ENCODE measurements around the gene TBC1D8.

TBC1D8 gene

GRCh38 chr2:100986157-100986556 is 165.0 kb downstream of the TBC1D8 start:
- Histone ChIP-seq H3K4me2 (ENCODE audit: insufficient read depth, low read length, poor library complexity, severe bottlenecking) (no peak overlapping the region), H4K91ac (ENCODE audit: low read depth, low read length, poor library complexity) (no peak overlapping the region), H3K18ac (ENCODE audit: low read length) (peak overlapping the region; percentile 44), H2BK5ac (ENCODE audit: low read length) (no peak overlapping the region), H4K8ac (ENCODE audit: low read depth, low read length) (no peak overlapping the region), H3K4ac (ENCODE audit: low read length) (no peak overlapping the region), H3K14ac (ENCODE audit: low read length) (no peak overlapping the region), H3K9ac (ENCODE audit: low read depth, low read length, poor library complexity) (no peak overlapping the region), H3K4me3 (ENCODE audit: low read length in 2 of 2) (no peak overlapping the region), H3K9me3 (replicated peaks in 1 of 2; ENCODE audit: control insufficient read depth in 2 of 2, insufficient read depth in 1 of 2, low read depth in 1 of 2, low read length in 2 of 2) (no peaks in the 10 kb centered on the region), H3K79me1 (ENCODE audit: low read depth, low read length) (no peaks in the 10 kb centered on the region), H2BK12ac (ENCODE audit: low read length) (no peak overlapping the region), H2AK5ac (ENCODE audit: low read depth, low read length) (no peak overlapping the region), H3K23ac (ENCODE audit: low read depth, low read length, poor library complexity) (peak overlapping the region; percentile 31), H2BK120ac (ENCODE audit: low read depth, low read length) (no peak overlapping the region), H3K4me1 (ENCODE audit: control insufficient read depth in 2 of 2, insufficient read depth in 1 of 2, low read depth in 1 of 2, low read length in 2 of 2) (peaks cover 9 to 14% of the 10 kb centered on the region in 2 donors), H3K36me3 (replicated peaks in 1 of 2; ENCODE audit: control insufficient read depth in 2 of 2, insufficient read depth in 2 of 2, low read length in 2 of 2) (no peaks in the 10 kb centered on the region), H2AFZ (ENCODE audit: low read length) (no peak overlapping the region), H3K27me3 (ENCODE audit: control insufficient read depth in 3 of 3, insufficient read depth in 3 of 3, low read depth in 1 of 3, low read length in 3 of 3) (peaks cover 0 to 19% (median 0%) of the 10 kb centered on the region in 3 experiments), H3K27ac (replicated peaks; ENCODE audit: low read length) (no peak overlapping the region), H2BK15ac (ENCODE audit: low read length) (no peak overlapping the region)
- no CpG with 5 or more reads among the region's 11 CpGs for WGBS, 2 donors (ENCODE audit: extremely low coverage in 2 of 2, insufficient read length in 2 of 2, insufficient replicate concordance in 1 of 2)
- DNase-seq (ENCODE audit: low spot score), result no peak

GRCh38 chr2:100984892-100985307 is 166.3 kb downstream of the TBC1D8 start:
- Histone ChIP-seq H2BK15ac (ENCODE audit: low read length) (no peak overlapping the region), H3K27ac (replicated peaks; ENCODE audit: low read length) (no peak overlapping the region), H2AK5ac (ENCODE audit: low read depth, low read length) (no peak overlapping the region), H2BK12ac (ENCODE audit: low read length) (no peak overlapping the region), H4K91ac (ENCODE audit: low read depth, low read length, poor library complexity) (no peak overlapping the region), H3K23ac (ENCODE audit: low read depth, low read length, poor library complexity) (no peak overlapping the region), H4K8ac (ENCODE audit: low read depth, low read length) (no peak overlapping the region), H3K4me3 (ENCODE audit: low read length in 2 of 2) (no peak overlapping the region), H3K36me3 (replicated peaks in 1 of 2; ENCODE audit: control insufficient read depth in 2 of 2, insufficient read depth in 2 of 2, low read length in 2 of 2) (no peaks in the 10 kb centered on the region), H3K4me1 (ENCODE audit: control insufficient read depth in 2 of 2, insufficient read depth in 1 of 2, low read depth in 1 of 2, low read length in 2 of 2) (peaks cover 12 to 18% of the 10 kb centered on the region in 2 donors), H2AFZ (ENCODE audit: low read length) (no peak overlapping the region), H3K4ac (ENCODE audit: low read length) (no peak overlapping the region), H3K14ac (ENCODE audit: low read length) (no peak overlapping the region), H2BK120ac (ENCODE audit: low read depth, low read length) (no peak overlapping the region), H3K27me3 (ENCODE audit: control insufficient read depth in 3 of 3, insufficient read depth in 3 of 3, low read depth in 1 of 3, low read length in 3 of 3) (peaks cover 0 to 8% (median 0%) of the 10 kb centered on the region in 3 experiments), H3K9me3 (replicated peaks in 1 of 2; ENCODE audit: control insufficient read depth in 2 of 2, insufficient read depth in 1 of 2, low read depth in 1 of 2, low read length in 2 of 2) (no peaks in the 10 kb centered on the region), H3K9ac (ENCODE audit: low read depth, low read length, poor library complexity) (no peak overlapping the region), H2BK5ac (ENCODE audit: low read length) (no peak overlapping the region), H3K79me1 (ENCODE audit: low read depth, low read length) (no peaks in the 10 kb centered on the region), H3K4me2 (ENCODE audit: insufficient read depth, low read length, poor library complexity, severe bottlenecking) (no peak overlapping the region), H3K18ac (ENCODE audit: low read length) (no peak overlapping the region)
- whole genome bisulfite sequencing, 2 donors (ENCODE audit: extremely low coverage in 2 of 2, insufficient read length in 2 of 2, insufficient replicate concordance in 1 of 2), result no CpG with 5 or more reads among the region's 7 CpGs
- peak; percentile 69 for DNase-seq (ENCODE audit: low spot score)

- Histone ChIP-seq H3K4me2 (ENCODE audit: insufficient read depth, low read length, poor library complexity, severe bottlenecking) (no peak overlapping the region), H3K14ac (ENCODE audit: low read length) (no peak overlapping the region), H4K8ac (ENCODE audit: low read depth, low read length) (no peak overlapping the region), H3K18ac (ENCODE audit: low read length) (peak overlapping the region; percentile 65), H3K36me3 (replicated peaks in 1 of 2; ENCODE audit: control insufficient read depth in 2 of 2, insufficient read depth in 2 of 2, low read length in 2 of 2) (no peaks in the 10 kb centered on the region), H3K9me3 (replicated peaks in 1 of 2; ENCODE audit: control insufficient read depth in 2 of 2, insufficient read depth in 1 of 2, low read depth in 1 of 2, low read length in 2 of 2) (no peaks in the 10 kb centered on the region), H2BK15ac (ENCODE audit: low read length) (no peak overlapping the region), H3K4ac (ENCODE audit: low read length) (no peak overlapping the region), H3K23ac (ENCODE audit: low read depth, low read length, poor library complexity) (no peak overlapping the region), H3K27ac (replicated peaks; ENCODE audit: low read length) (no peak overlapping the region), H3K4me1 (ENCODE audit: control insufficient read depth in 2 of 2, insufficient read depth in 1 of 2, low read depth in 1 of 2, low read length in 2 of 2) (peaks cover 12 to 20% of the 10 kb centered on the region in 2 donors), H2BK12ac (ENCODE audit: low read length) (no peak overlapping the region), H2AK5ac (ENCODE audit: low read depth, low read length) (peak overlapping the region; percentile 82), H3K79me1 (ENCODE audit: low read depth, low read length) (no peaks in the 10 kb centered on the region), H3K9ac (ENCODE audit: low read depth, low read length, poor library complexity) (no peak overlapping the region), H2BK5ac (ENCODE audit: low read length) (no peak overlapping the region), H2BK120ac (ENCODE audit: low read depth, low read length) (no peak overlapping the region), H2AFZ (ENCODE audit: low read length) (no peak overlapping the region), H4K91ac (ENCODE audit: low read depth, low read length, poor library complexity) (peak overlapping the region; percentile 16), H3K4me3 (ENCODE audit: low read length in 2 of 2) (no peak overlapping the region), H3K27me3 (ENCODE audit: control insufficient read depth in 3 of 3, insufficient read depth in 3 of 3, low read depth in 1 of 3, low read length in 3 of 3) (peaks cover 0 to 3% (median 0%) of the 10 kb centered on the region in 3 experiments)
- no peak for DNase-seq (ENCODE audit: low spot score)
- no CpG with 5 or more reads among the region's 11 CpGs for WGBS, 2 donors (ENCODE audit: extremely low coverage in 2 of 2, insufficient read length in 2 of 2, insufficient replicate concordance in 1 of 2)
Observed at GRCh38 chr2:100983684-100984310, 167.4 kb downstream of the TBC1D8 start.

GRCh38 chr2:100983201-100983600 is 168.0 kb downstream of the TBC1D8 start:
- Histone ChIP-seq H3K79me1 (ENCODE audit: low read depth, low read length) (no peaks in the 10 kb centered on the region), H2BK15ac (ENCODE audit: low read length) (no peak overlapping the region), H3K27ac (replicated peaks; ENCODE audit: low read length) (no peak overlapping the region), H3K36me3 (replicated peaks in 1 of 2; ENCODE audit: control insufficient read depth in 2 of 2, insufficient read depth in 2 of 2, low read length in 2 of 2) (no peaks in the 10 kb centered on the region), H3K4me3 (ENCODE audit: low read length in 2 of 2) (no peak overlapping the region), H4K91ac (ENCODE audit: low read depth, low read length, poor library complexity) (peak overlapping the region; percentile 16), H3K4me2 (ENCODE audit: insufficient read depth, low read length, poor library complexity, severe bottlenecking) (no peak overlapping the region), H3K4me1 (ENCODE audit: control insufficient read depth in 2 of 2, insufficient read depth in 1 of 2, low read depth in 1 of 2, low read length in 2 of 2) (peaks cover 12 to 21% of the 10 kb centered on the region in 2 donors), H2BK5ac (ENCODE audit: low read length) (no peak overlapping the region), H4K8ac (ENCODE audit: low read depth, low read length) (peak overlapping the region; percentile 49), H2AK5ac (ENCODE audit: low read depth, low read length) (peak overlapping the region; percentile 82), H3K14ac (ENCODE audit: low read length) (peak overlapping the region; percentile 39), H2BK12ac (ENCODE audit: low read length) (no peak overlapping the region), H3K9me3 (replicated peaks in 1 of 2; ENCODE audit: control insufficient read depth in 2 of 2, insufficient read depth in 1 of 2, low read depth in 1 of 2, low read length in 2 of 2) (no peaks in the 10 kb centered on the region), H3K4ac (ENCODE audit: low read length) (no peak overlapping the region), H3K9ac (ENCODE audit: low read depth, low read length, poor library complexity) (no peak overlapping the region), H2AFZ (ENCODE audit: low read length) (no peak overlapping the region), H2BK120ac (ENCODE audit: low read depth, low read length) (peak overlapping the region; percentile 62), H3K18ac (ENCODE audit: low read length) (peak overlapping the region; percentile 65), H3K23ac (ENCODE audit: low read depth, low read length, poor library complexity) (no peak overlapping the region), H3K27me3 (ENCODE audit: control insufficient read depth in 3 of 3, insufficient read depth in 3 of 3, low read depth in 1 of 3, low read length in 3 of 3) (peaks cover 0 to 3% (median 0%) of the 10 kb centered on the region in 3 experiments)
- WGBS, 2 donors (ENCODE audit: extremely low coverage in 2 of 2, insufficient read length in 2 of 2, insufficient replicate concordance in 1 of 2), result no CpG with 5 or more reads among the region's 12 CpGs
- DNase-seq (ENCODE audit: low spot score), result no peak

All from neuronal stem cell (in vitro differentiated cells).